Tibial nerve (tissue), 4 donors: Measurements from ENCODE around the gene GSTM3.

Experiments used
- EP300 ChIP-seq, 2 donors: sonication (generic); formaldehyde crosslinking; IDR thresholded peaks; one replicate each; pipeline ENCODE4 v1.6.1; 2017; ENCODE audit warnings: antibody characterized with exemption in 2 of 2, mild to moderate bottlenecking in 1 of 2
- POLR2A ChIP-seq, 2 donors: fragments of 450-650 bp; IDR thresholded peaks; one replicate each; pipeline ENCODE4 v1.6.1; 2017; ENCODE audit warnings: antibody characterized with exemption in 2 of 2, mild to moderate bottlenecking in 2 of 2, moderate library complexity in 2 of 2
- TF ChIP-seq, protein P1 (sequence below), 5 experiments: fragments of 200-600 bp in 3 of 5; fragments of 450-650 bp in 2 of 5; sonication (generic) in 3 of 5; IDR thresholded peaks; one replicate each; pipeline ENCODE4 v1.5.1; 2016 to 2019; ENCODE audit warnings: antibody characterized with exemption in 5 of 5, mild to moderate bottlenecking in 3 of 5, moderate library complexity in 2 of 5

DNA sequence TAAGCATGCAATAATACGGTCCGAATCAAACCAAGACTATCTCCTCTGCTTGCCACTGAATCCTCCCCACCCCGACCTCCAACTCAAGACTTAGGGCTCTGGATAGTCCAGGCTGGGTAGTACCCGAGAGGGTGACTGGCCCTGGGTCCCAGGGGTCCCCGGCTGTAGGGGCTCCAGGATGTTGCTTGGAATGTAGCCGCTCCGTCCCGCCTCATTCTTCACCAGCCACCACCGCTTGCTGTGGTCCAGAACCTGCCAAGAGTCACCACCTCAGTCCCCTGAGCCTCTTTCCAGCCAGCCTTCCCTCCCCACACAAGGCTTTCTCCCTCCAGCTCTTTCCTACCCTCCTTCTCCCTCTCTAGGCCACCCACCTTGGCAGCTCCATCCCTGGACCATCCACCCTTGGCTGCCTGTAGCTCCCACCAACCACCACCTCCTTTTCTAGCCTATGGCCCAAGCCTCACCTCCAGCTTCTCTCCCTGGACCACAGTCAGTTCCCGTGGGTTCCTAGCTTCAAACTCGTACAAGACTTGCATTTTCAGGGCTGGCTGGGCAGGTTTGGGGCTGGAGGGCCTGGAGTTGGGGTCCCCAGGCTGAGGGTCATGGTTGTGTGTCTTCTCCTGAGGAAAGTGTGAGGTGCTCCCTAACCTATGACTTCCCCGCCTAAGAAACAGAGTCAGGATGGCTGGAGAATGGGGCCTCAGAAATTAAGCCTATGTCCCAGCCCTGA lies 10.9 kb upstream of the GSTM3 start:
- TF ChIP-seq, protein P1, sequence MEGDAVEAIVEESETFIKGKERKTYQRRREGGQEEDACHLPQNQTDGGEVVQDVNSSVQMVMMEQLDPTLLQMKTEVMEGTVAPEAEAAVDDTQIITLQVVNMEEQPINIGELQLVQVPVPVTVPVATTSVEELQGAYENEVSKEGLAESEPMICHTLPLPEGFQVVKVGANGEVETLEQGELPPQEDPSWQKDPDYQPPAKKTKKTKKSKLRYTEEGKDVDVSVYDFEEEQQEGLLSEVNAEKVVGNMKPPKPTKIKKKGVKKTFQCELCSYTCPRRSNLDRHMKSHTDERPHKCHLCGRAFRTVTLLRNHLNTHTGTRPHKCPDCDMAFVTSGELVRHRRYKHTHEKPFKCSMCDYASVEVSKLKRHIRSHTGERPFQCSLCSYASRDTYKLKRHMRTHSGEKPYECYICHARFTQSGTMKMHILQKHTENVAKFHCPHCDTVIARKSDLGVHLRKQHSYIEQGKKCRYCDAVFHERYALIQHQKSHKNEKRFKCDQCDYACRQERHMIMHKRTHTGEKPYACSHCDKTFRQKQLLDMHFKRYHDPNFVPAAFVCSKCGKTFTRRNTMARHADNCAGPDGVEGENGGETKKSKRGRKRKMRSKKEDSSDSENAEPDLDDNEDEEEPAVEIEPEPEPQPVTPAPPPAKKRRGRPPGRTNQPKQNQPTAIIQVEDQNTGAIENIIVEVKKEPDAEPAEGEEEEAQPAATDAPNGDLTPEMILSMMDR (IDR thresholded peaks at IDR 0.05) = no peak
- TF ChIP-seq POLR2A (IDR thresholded peaks at IDR 0.05) (no peak), EP300 (IDR thresholded peaks at IDR 0.05) (no peak)
